Stimulated activated CD4-positive, alpha-beta T cell treated with anti-CD3 and anti-CD28 coated beads, Interleukin-4, amount 100 ng/mL, for 24 hours (primary cell): ENCODE results near the gene SUN5.
"Not testable (repeated sequence)": the region's sequence is repeated elsewhere in the genome, so short reads cannot be mapped to it uniquely, and the experiment has no call there.

Experiments
- DNase-seq: peaks from one replicate; pipeline ENCODE4 v3.0.0-alpha.2; 2020

The SUN5 gene

GRCh38 chr20:33004141-33004751 is at the start of gene SUN5:
TSS of gene SUN5 (minus strand) at chr20:33004433. CDS start at chr20:33004340, 93 bp downstream.
- no peak for DNase-seq

- no peak for DNase-seq
Measured at GRCh38 chr20:33053291-33054106, 49.3 kb upstream of the SUN5 start, which contains the start of gene BPIFB3. TSS of gene BPIFB3 (plus strand) at chr20:33053903. CDS start at chr20:33055436, 1,533 bp downstream.

DNA sequence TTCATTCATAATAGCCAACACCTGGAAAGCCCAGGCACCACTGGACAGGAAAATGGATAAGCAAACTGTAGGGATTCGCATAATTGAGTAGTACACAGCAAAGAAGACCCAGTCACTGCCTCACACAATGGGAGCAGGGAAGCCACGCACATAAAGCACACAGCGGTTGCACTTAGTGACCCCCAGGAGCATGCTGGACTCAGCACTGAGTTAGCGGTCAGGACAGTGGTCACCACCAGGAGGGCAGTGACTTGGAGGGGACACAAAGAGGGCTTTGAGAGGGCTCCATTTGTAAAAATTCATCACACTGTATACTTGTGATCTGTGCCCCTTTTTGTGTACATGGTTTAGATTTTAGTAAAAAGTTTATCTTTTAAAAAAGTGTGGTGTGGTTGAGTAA is 47.1 kb upstream of the SUN5 start:
- no peak for DNase-seq

- DNase-seq, result no peak
Measured at GRCh38 chr20:33046412-33046811, 42.2 kb upstream of the SUN5 start.

DNA sequence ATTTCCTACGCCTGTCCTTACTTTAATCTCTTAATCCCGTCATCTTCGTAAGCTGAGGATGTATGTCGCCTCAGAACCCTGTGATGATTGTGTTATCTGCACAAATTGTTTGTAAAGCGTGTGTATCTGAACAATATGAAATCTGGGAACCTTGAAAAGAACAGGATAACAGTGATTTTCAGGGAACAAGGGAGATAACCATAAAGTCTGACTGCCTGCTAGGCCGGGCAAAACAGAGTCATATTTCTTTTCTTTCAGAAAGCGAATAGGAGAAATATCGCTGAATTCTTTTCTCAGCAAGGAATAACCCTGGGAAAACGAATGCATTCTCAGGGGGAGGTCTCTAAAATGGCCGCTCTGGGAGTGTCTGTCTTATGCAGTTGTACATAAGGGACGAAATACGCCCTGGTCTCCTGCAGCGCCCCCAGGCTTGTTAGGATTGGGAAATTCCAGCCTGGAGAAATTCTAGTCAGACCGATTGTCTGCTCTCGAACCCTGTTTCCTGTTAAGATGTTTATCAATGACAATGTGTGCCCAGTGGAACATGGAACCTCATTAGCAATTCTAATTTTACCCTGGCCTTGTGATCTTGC is 41.0 kb upstream of the SUN5 start:
- DNase-seq, result not testable (repeated sequence)

GRCh38 chr20:33043731-33044181 is 39.5 kb upstream of the SUN5 start:
- no peak for DNase-seq

DNA sequence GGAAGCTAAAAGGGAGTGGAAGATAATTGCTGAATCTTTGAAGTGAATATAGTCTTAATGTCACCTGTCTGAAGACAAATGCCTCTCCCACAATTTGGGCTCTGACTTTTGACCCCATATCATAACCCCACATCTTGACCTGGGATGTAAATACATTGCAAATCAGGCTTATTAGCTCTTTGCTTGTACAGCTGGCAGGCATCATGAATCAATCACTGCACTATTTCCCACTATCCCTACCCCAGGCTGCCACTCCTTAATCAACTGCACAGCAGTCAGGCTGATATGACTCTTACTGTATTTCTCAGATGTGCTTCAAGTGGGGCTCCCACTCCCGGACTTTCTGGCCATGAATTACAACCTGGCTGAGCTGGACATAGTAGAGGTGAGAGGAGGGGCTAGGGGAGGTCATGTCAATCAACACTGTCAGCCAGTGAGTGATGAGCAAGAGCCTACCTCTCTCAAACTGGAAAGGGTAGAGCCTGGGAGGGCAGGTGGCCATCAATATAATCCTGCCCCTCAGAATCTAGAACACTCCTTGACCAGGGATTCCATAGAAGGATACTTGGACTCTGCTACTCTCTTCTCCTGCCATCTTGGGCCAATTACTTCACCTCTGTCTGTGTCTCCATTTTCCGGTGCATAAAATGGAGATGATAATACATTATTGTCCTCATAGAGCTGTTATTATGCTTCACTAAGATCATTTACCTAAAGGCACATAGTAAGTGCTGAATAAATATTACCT is 38.9 kb upstream of the SUN5 start:
- no peak for DNase-seq

- no peak for DNase-seq
Measured at GRCh38 chr20:33042430-33042829, 38.2 kb upstream of the SUN5 start.

DNA sequence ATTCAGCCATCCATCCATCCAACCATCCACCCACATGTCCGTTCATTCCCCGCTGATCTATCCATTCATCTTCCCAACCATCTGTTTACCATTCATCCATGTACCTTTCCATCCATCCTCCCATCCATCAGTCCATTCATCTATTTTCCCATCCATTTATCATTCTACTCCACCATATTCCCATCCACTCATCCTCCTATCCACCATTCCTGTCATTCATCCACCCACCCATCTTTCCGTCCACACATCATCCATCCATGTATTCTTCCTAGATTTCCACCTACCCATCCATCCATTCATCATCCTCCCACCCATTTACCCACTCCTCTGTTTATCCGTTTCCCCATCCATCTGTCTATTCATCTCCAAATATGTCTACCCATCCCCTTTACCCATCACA is 34.0 kb upstream of the SUN5 start:
- DNase-seq, result no peak

DNA sequence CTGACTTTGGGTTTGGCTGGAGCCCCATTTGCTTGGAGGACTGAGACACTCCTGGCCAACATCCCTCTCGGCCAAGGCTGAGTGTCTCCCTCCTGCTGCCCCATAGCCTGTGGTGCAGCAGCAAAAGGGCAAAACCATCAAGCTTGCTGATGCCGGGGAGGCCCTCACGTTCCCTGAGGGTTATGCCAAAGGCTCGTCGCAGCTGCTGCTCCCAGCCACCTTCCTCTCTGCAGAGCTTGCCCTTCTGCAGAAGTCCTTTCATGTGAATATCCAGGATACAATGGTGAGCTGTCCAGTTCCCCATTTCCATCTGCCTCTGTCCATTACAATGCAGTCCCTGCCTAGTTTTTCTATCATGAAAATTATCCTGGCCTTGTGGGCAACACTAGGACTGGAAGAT is 33.2 kb upstream of the SUN5 start:
- DNase-seq, result no peak

DNA sequence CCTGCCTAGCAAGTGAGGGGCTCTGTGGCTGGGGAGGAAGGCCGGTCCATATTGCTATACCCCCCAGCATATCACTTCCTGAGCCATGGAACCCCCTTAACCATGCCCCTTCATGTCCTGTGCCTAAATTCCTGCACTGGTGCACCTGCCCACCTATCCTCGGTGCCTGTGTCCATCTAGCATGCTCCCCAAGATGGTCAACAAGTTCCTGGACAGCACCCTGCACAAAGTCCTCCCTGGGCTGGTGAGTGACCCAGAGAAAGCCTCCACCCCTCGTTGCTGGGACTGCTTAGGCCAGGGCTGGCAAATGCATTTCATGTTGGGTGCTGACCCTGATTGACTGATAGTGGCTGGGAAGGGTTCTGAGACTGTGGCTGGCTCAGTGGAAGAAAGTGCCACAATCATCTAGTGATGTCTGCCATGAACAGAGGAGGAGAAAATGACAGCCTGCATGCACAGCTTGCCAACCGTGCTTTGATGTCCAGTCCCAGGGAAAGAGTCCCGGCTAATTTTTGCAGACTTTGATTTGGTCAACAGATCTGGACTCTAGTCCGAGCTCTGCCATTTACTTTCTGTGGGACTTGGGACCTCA is 30.8 kb upstream of the SUN5 start:
- DNase-seq, result no peak

DNA sequence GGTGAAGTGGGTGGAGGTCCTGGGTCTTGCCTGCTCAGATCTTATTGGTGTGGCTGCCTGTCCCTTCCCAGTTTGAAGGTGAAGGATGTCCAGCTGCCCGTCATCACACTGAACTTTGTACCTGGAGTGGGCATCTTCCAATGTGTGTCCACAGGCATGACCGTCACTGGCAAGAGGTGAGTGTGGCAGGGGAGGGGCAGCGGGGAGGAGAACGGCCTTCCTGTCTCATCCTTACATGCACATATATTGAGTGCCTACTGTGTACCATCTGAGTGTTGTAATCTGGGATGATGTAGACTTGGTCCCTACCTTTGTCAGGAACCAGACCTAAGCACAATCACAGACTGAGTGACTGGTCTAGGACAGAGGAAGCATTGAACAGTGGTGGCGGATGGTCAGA is 29.9 kb upstream of the SUN5 start:
- no peak for DNase-seq

- no peak for DNase-seq
Measured at GRCh38 chr20:33033381-33033780, 29.1 kb upstream of the SUN5 start.

DNA sequence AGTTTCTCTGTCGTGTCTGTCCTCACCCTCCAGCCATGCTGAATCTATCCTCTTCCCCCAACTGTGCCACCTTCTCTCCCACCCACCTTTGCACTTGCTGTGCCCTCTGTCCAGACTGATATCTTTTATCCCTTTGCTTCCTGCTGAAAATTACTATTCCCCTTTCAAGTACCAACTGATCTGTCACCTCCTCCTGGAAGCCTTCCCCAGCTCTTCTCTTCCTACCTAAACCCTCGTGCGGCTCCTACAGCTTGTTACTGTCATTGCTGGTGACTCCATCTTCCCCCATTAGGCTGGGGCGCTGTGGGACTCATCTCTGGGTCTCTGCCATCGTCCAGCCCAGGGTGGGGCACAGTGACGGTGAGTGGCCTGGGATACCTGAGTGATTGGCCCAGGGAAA is 28.3 kb upstream of the SUN5 start:
- no peak for DNase-seq

GRCh38 chr20:33031531-33031930 is 27.3 kb upstream of the SUN5 start, which contains the start of gene BPIFB6:
TSS of gene BPIFB6 (plus strand) at chr20:33031648. CDS start at chr20:33031648, 0 bp downstream.
- no peak for DNase-seq

- no peak for DNase-seq
Measured at GRCh38 chr20:33030569-33030968, 26.3 kb upstream of the SUN5 start.

- DNase-seq, result no peak
Measured at GRCh38 chr20:33030076-33030475, 25.8 kb upstream of the SUN5 start.

- DNase-seq, result no peak
Measured at GRCh38 chr20:33028875-33029274, 24.6 kb upstream of the SUN5 start.

- DNase-seq, result no peak
Measured at GRCh38 chr20:33027769-33028751, 23.8 kb upstream of the SUN5 start.

GRCh38 chr20:33026779-33027759 is 22.8 kb upstream of the SUN5 start:
- DNase-seq, result no peak
